ENCODE measurements around the gene GPBAR1. TPM values are rescaled to one million over a fixed set of nuclear protein-coding genes. Genes with fewer than 3 reads are reported as not detected.

The GPBAR1 gene
- total RNA-seq, 2 experiments from 2014 or later = 0.14 to 0.19 TPM

GRCh38 chr2:218226903-218227302 is 33.9 kb upstream of the GPBAR1 start:
- no peak overlapping the region for H3K4me3 Mint-ChIP-seq
- peaks cover 87% of the 10 kb centered on the region for H3K4me1 Mint-ChIP-seq (ENCODE audit: low read depth)

GRCh38 chr2:218228366-218229090 is 32.3 kb upstream of the GPBAR1 start:
- Mint-ChIP-seq H3K9me3 (no peaks in the 10 kb centered on the region), H3K27ac (peak overlapping the region; percentile 91), H3K4me1 (ENCODE audit: low read depth) (peaks cover 76% of the 10 kb centered on the region), H3K36me3 (peaks cover 74% of the 10 kb centered on the region), H3K4me3 (no peak overlapping the region), H3K27me3 (no peaks in the 10 kb centered on the region)
- DNase-seq = no peak
- ChIA-PET POLR2A (interaction anchor here (1.1 to 1.7 kb wide), 5 partner anchors 8 to 29 kb away, joined by 3 to 10 read pairs (median 4); no protein-coding TSS in a partner anchor), CTCF (interaction anchor here (0.6 to 3.8 kb wide), 6 partner anchors 8 to 42 kb away, joined by 3 to 30 read pairs (median 4); partner anchors contain the start of genes AAMP, ARPC2 and PNKD)
- intact Hi-C loops (cut with micrococcal nuclease) = loop anchor here (1.0 to 2.0 kb wide), 5 partner anchors 10 to 58 kb away; partner anchors contain the start of genes AAMP and PNKD

More at GRCh38 chr2:218226903-218227302, 33.9 kb upstream of the GPBAR1 start:
- CTCF ChIA-PET = interaction anchor here (1.3 to 2.9 kb wide), 4 partner anchors 8 to 43 kb away, joined by 4 to 18 read pairs (median 5); partner anchors contain the start of genes AAMP and PNKD
- Mint-ChIP-seq H3K36me3 (peaks cover 67% of the 10 kb centered on the region), H3K27ac (peak overlapping the region; percentile 77), H3K27me3 (no peaks in the 10 kb centered on the region), H3K9me3 (no peaks in the 10 kb centered on the region)
- no peak for DNase-seq
- intact Hi-C loops (cut with micrococcal nuclease) = no loop called here
- POLR2A ChIA-PET = no interaction called here

- intact Hi-C loops (cut with micrococcal nuclease) = loop anchor here (1.0 to 2.0 kb wide), 5 partner anchors 11 to 57 kb away; partner anchors contain the start of genes AAMP and PNKD
- Mint-ChIP-seq H3K4me1 (ENCODE audit: low read depth) (peaks cover 74% of the 10 kb centered on the region), H3K9me3 (no peaks in the 10 kb centered on the region), H3K36me3 (peaks cover 74% of the 10 kb centered on the region), H3K4me3 (peak overlapping the region; percentile 4), H3K27ac (peak overlapping the region; percentile 91), H3K27me3 (no peaks in the 10 kb centered on the region)
- ChIA-PET CTCF (interaction anchor here (1.1 to 3.8 kb wide), 7 partner anchors 8 to 43 kb away, joined by 3 to 30 read pairs (median 4); partner anchors contain the start of genes AAMP, ARPC2 and PNKD), POLR2A (interaction anchor here (0.9 to 1.7 kb wide), 9 partner anchors 9 to 61 kb away, joined by 3 to 10 read pairs (median 4); partner anchors contain the start of genes AAMP and PNKD)
- peak; percentile 63 for DNase-seq
These were observed 31.6 kb upstream of the GPBAR1 start for GRCh38 chr2:218229239-218229638.

- CTCF ChIA-PET = interaction anchor here (0.9 to 3.8 kb wide), 7 partner anchors 8 to 44 kb away, joined by 3 to 30 read pairs (median 4); partner anchors contain the start of genes AAMP, ARPC2 and PNKD
- H3K27me3 Mint-ChIP-seq = no peaks in the 10 kb centered on the region
- no peaks in the 10 kb centered on the region for H3K9me3 Mint-ChIP-seq
- intact Hi-C loops (cut with micrococcal nuclease) = loop anchor here (1.0 to 2.0 kb wide), 5 partner anchors 12 to 56 kb away; partner anchors contain the start of genes AAMP and PNKD
- POLR2A ChIA-PET = interaction anchor here (0.9 to 1.7 kb wide), 9 partner anchors 9 to 61 kb away, joined by 3 to 10 read pairs (median 4); partner anchors contain the start of genes AAMP and PNKD
- peak; percentile 50 for DNase-seq
- H3K4me3 Mint-ChIP-seq = no peak overlapping the region
- H3K36me3 Mint-ChIP-seq = peaks cover 75% of the 10 kb centered on the region
- peaks cover 72% of the 10 kb centered on the region for H3K4me1 Mint-ChIP-seq (ENCODE audit: low read depth)
- H3K27ac Mint-ChIP-seq = peak overlapping the region; percentile 69
These were observed 31.0 kb upstream of the GPBAR1 start for GRCh38 chr2:218229851-218230250.

GRCh38 chr2:218230882-218231281 is 29.9 kb upstream of the GPBAR1 start:
- no peaks in the 10 kb centered on the region for H3K27me3 Mint-ChIP-seq
- H3K4me1 Mint-ChIP-seq (ENCODE audit: low read depth) = peaks cover 61% of the 10 kb centered on the region
- H3K36me3 Mint-ChIP-seq = peaks cover 74% of the 10 kb centered on the region
- intact Hi-C loops (cut with micrococcal nuclease) = loop anchor here (1.0 kb wide), 1 partner anchor 338 kb away; no protein-coding TSS in a partner anchor
- ChIA-PET CTCF (interaction anchor here (0.8 to 3.8 kb wide), 11 partner anchors 11 to 63 kb away, joined by 3 to 30 read pairs (median 3); no protein-coding TSS in a partner anchor), POLR2A (interaction anchor here (0.8 to 1.0 kb wide), 3 partner anchors 10 to 340 kb away, joined by 4 to 6 read pairs (median 5); partner anchors contain the start of gene ARPC2)
- H3K4me3 Mint-ChIP-seq = no peak overlapping the region
- DNase-seq = peak; percentile 56
- H3K9me3 Mint-ChIP-seq = no peaks in the 10 kb centered on the region
- peak overlapping the region; percentile 69 for H3K27ac Mint-ChIP-seq

GRCh38 chr2:218233543-218233942 is 27.3 kb upstream of the GPBAR1 start:
- DNase-seq = no peak
- Mint-ChIP-seq H3K27me3 (no peaks in the 10 kb centered on the region), H3K36me3 (peaks cover 71% of the 10 kb centered on the region), H3K27ac (peak overlapping the region; percentile 72), H3K4me3 (no peak overlapping the region), H3K4me1 (ENCODE audit: low read depth) (peaks cover 40% of the 10 kb centered on the region), H3K9me3 (no peaks in the 10 kb centered on the region)
- ChIA-PET POLR2A (no interaction called here), CTCF (interaction anchor here (1.1 kb wide), 1 partner anchor 24 kb away, joined by 4 read pairs; no protein-coding TSS in a partner anchor)
- intact Hi-C loops (cut with micrococcal nuclease) = no loop called here

GRCh38 chr2:218234521-218234920 is 26.3 kb upstream of the GPBAR1 start:
- ChIA-PET CTCF (interaction anchor here (0.8 to 1.5 kb wide), 3 partner anchors 22 to 52 kb away, joined by 3 to 6 read pairs (median 3); no protein-coding TSS in a partner anchor), POLR2A (interaction anchor here (0.9 to 1.0 kb wide), 2 partner anchors 19 to 23 kb away, joined by 3 to 4 read pairs; no protein-coding TSS in a partner anchor)
- peaks cover 75% of the 10 kb centered on the region for H3K36me3 Mint-ChIP-seq
- H3K4me3 Mint-ChIP-seq = no peak overlapping the region
- intact Hi-C loops (cut with micrococcal nuclease) = no loop called here
- H3K27ac Mint-ChIP-seq = no peak overlapping the region
- no peaks in the 10 kb centered on the region for H3K9me3 Mint-ChIP-seq
- no peak for DNase-seq
- peaks cover 36% of the 10 kb centered on the region for H3K4me1 Mint-ChIP-seq (ENCODE audit: low read depth)
- no peaks in the 10 kb centered on the region for H3K27me3 Mint-ChIP-seq

GRCh38 chr2:218235017-218235416 is 25.8 kb upstream of the GPBAR1 start:
- Mint-ChIP-seq H3K27ac (peak overlapping the region; percentile 58), H3K27me3 (no peaks in the 10 kb centered on the region), H3K4me1 (ENCODE audit: low read depth) (peaks cover 34% of the 10 kb centered on the region), H3K9me3 (no peaks in the 10 kb centered on the region), H3K4me3 (no peak overlapping the region), H3K36me3 (peaks cover 78% of the 10 kb centered on the region)
- ChIA-PET CTCF (interaction anchor here (0.8 to 1.5 kb wide), 3 partner anchors 22 to 52 kb away, joined by 3 to 6 read pairs (median 3); no protein-coding TSS in a partner anchor), POLR2A (interaction anchor here (0.9 to 1.0 kb wide), 2 partner anchors 19 to 22 kb away, joined by 3 to 4 read pairs; no protein-coding TSS in a partner anchor)
- no peak for DNase-seq
- intact Hi-C loops (cut with micrococcal nuclease) = no loop called here

- intact Hi-C loops (cut with micrococcal nuclease) = no loop called here
- Mint-ChIP-seq H3K27me3 (no peaks in the 10 kb centered on the region), H3K4me3 (no peak overlapping the region), H3K9me3 (no peaks in the 10 kb centered on the region), H3K27ac (no peak overlapping the region), H3K4me1 (ENCODE audit: low read depth) (peaks cover 25% of the 10 kb centered on the region), H3K36me3 (peaks cover 78% of the 10 kb centered on the region)
- CTCF ChIA-PET = interaction anchor here (1.8 kb wide), 1 partner anchor 8 kb away, joined by 4 read pairs; no protein-coding TSS in a partner anchor
- DNase-seq = no peak
- POLR2A ChIA-PET = no interaction called here
These were observed 24.0 kb upstream of the GPBAR1 start for GRCh38 chr2:218236829-218237228.

GRCh38 chr2:218238887-218239286 is 21.9 kb upstream of the GPBAR1 start:
- H3K36me3 Mint-ChIP-seq = peaks cover 72% of the 10 kb centered on the region
- peaks cover 19% of the 10 kb centered on the region for H3K4me1 Mint-ChIP-seq (ENCODE audit: low read depth)
- H3K4me3 Mint-ChIP-seq = no peak overlapping the region
- H3K27me3 Mint-ChIP-seq = no peaks in the 10 kb centered on the region
- H3K9me3 Mint-ChIP-seq = no peaks in the 10 kb centered on the region
- intact Hi-C loops (cut with micrococcal nuclease) = no loop called here
- peak overlapping the region; percentile 45 for H3K27ac Mint-ChIP-seq
- POLR2A ChIA-PET = interaction anchor here (1.1 kb wide), 1 partner anchor 15 kb away, joined by 3 read pairs; no protein-coding TSS in a partner anchor
- CTCF ChIA-PET = no interaction called here
- DNase-seq = no peak

- Mint-ChIP-seq H3K27me3 (no peaks in the 10 kb centered on the region), H3K4me1 (ENCODE audit: low read depth) (peaks cover 10% of the 10 kb centered on the region), H3K4me3 (no peak overlapping the region), H3K36me3 (peaks cover 76% of the 10 kb centered on the region), H3K9me3 (no peaks in the 10 kb centered on the region), H3K27ac (peak overlapping the region; percentile 59)
- DNase-seq = no peak
- intact Hi-C loops (cut with micrococcal nuclease) = no loop called here
- ChIA-PET CTCF (interaction anchor here (1.2 kb wide), 1 partner anchor 15 kb away, joined by 3 read pairs; no protein-coding TSS in a partner anchor), POLR2A (interaction anchor here (2.5 kb wide), 1 partner anchor 11 kb away, joined by 7 read pairs; no protein-coding TSS in a partner anchor)
These were observed 16.6 kb upstream of the GPBAR1 start for GRCh38 chr2:218244204-218244603.
